Neural crest cell (in vitro differentiated cells): Measurements from ENCODE around the gene CACNA1H. TPM values are rescaled to one million over a fixed set of nuclear protein-coding genes. Genes with fewer than 3 reads are reported as not detected.
A peak's percentile ranks its signal among the peaks of the same experiment; 100 is the strongest.
"Not testable (repeated sequence)": the region's sequence is repeated elsewhere in the genome, so short reads cannot be mapped to it uniquely, and the experiment has no call there.

ENCODE experiments used
- DNase-seq: peaks from one replicate; pipeline ENCODE4 v3.0.0; 2021; ENCODE audit warnings: low read depth, mixed read lengths, low spot score
- H3K27ac Mint-ChIP-seq: one replicate; pipeline ENCODE4 v1.8.0; 2021; ENCODE audit warnings: mild to moderate bottlenecking, mixed read lengths; ENCODE audit not compliant: unreplicated experiment
- H3K27me3 Mint-ChIP-seq: 2 replicates; pipeline ENCODE4 v1.8.0; 2021; ENCODE audit warnings: low read depth, mild to moderate bottlenecking, mixed read lengths
- H3K36me3 Mint-ChIP-seq: 2 replicates; pipeline ENCODE4 v1.8.0; 2021; ENCODE audit warnings: low read depth, mild to moderate bottlenecking, mixed read lengths
- H3K4me1 Mint-ChIP-seq: 2 replicates; pipeline ENCODE4 v1.8.0; 2021; ENCODE audit warnings: mixed read lengths
- H3K4me3 Mint-ChIP-seq: one replicate; pipeline ENCODE4 v1.8.0; 2021; ENCODE audit warnings: mild to moderate bottlenecking, mixed read lengths
- H3K9me3 Mint-ChIP-seq: 2 replicates; pipeline ENCODE4 v1.8.0; 2021; ENCODE audit warnings: mixed read lengths
- CTCF ChIP-seq: fragments of 200-600 bp; sonication (generic); conservative IDR thresholded peaks from 2 replicates; pipeline ENCODE4 v1.5.0; 2021; ENCODE audit warnings: antibody characterized with exemption, mild to moderate bottlenecking
- total RNA-seq: library from RNA; stranded (reverse); gene quantifications from 2 replicates; pipeline ENCODE4 v1.2.1, GENCODE V29; 2021

Gene CACNA1H
- total RNA-seq, 1 donor from 2014 or later, result 10.7 TPM

GRCh38 chr16:1194665-1195392 lies 41.9 kb downstream of the CACNA1H start:
- DNase-seq, result peak; percentile 52
- Mint-ChIP-seq H3K4me3 (no peak overlapping the region), H3K4me1 (peaks cover 10% of the 10 kb centered on the region), H3K9me3 (no peaks in the 10 kb centered on the region), H3K36me3 (no peaks in the 10 kb centered on the region), H3K27ac (no peak overlapping the region), H3K27me3 (no peaks in the 10 kb centered on the region)
- TF ChIP-seq CTCF, result peak; percentile 81

- Mint-ChIP-seq H3K9me3 (no peaks in the 10 kb centered on the region), H3K27ac (no peak overlapping the region), H3K36me3 (no peaks in the 10 kb centered on the region), H3K27me3 (no peaks in the 10 kb centered on the region), H3K4me3 (no peak overlapping the region), H3K4me1 (peaks cover 12% of the 10 kb centered on the region)
- no peak for DNase-seq
- no peak for TF ChIP-seq CTCF
Measured at GRCh38 chr16:1195393-1195666, 42.4 kb downstream of the CACNA1H start.

- H3K4me3 Mint-ChIP-seq, result no peak overlapping the region
- DNase-seq, result no peak
- H3K36me3 Mint-ChIP-seq, result no peaks in the 10 kb centered on the region
- no peak overlapping the region for H3K27ac Mint-ChIP-seq
- no peaks in the 10 kb centered on the region for H3K27me3 Mint-ChIP-seq
- TF ChIP-seq CTCF, result no peak
- H3K9me3 Mint-ChIP-seq, result no peaks in the 10 kb centered on the region
- peaks cover 12% of the 10 kb centered on the region for H3K4me1 Mint-ChIP-seq
Measured at GRCh38 chr16:1196494-1196893, 43.6 kb downstream of the CACNA1H start.

GRCh38 chr16:1197237-1197866 lies 44.4 kb downstream of the CACNA1H start:
- H3K27me3 Mint-ChIP-seq, result no peaks in the 10 kb centered on the region
- H3K4me1 Mint-ChIP-seq, result peaks cover 12% of the 10 kb centered on the region
- no peaks in the 10 kb centered on the region for H3K9me3 Mint-ChIP-seq
- H3K4me3 Mint-ChIP-seq, result no peak overlapping the region
- no peak for TF ChIP-seq CTCF
- no peaks in the 10 kb centered on the region for H3K36me3 Mint-ChIP-seq
- no peak overlapping the region for H3K27ac Mint-ChIP-seq
- DNase-seq, result no peak

- Mint-ChIP-seq H3K27ac (no peak overlapping the region), H3K36me3 (no peaks in the 10 kb centered on the region), H3K9me3 (no peaks in the 10 kb centered on the region), H3K27me3 (no peaks in the 10 kb centered on the region), H3K4me1 (peaks cover 12% of the 10 kb centered on the region), H3K4me3 (no peak overlapping the region)
- no peak for DNase-seq
- TF ChIP-seq CTCF, result no peak
Measured at GRCh38 chr16:1198194-1198593, 45.3 kb downstream of the CACNA1H start.

GRCh38 chr16:1198671-1199346 lies 45.9 kb downstream of the CACNA1H start:
- not testable (repeated sequence) for H3K9me3 Mint-ChIP-seq, H3K27me3 Mint-ChIP-seq, H3K27ac Mint-ChIP-seq, H3K4me3 Mint-ChIP-seq, H3K36me3 Mint-ChIP-seq, DNase-seq
- H3K4me1 Mint-ChIP-seq, result peaks cover 12% of the 10 kb centered on the region
